Renal cortex interstitium (tissue), 11 donors: Measurements from ENCODE around the gene GPALPP1. TPM values are rescaled to one million over a fixed set of nuclear protein-coding genes. Genes with fewer than 3 reads are reported as not detected.
"Not testable (repeated sequence)": the region's sequence is repeated elsewhere in the genome, so short reads cannot be mapped to it uniquely, and the experiment has no call there.

ENCODE experiments used
- DNase-seq, 11 donors: peaks; one replicate each; pipeline ENCODE4 v3.0.0-alpha.2; 2013; ENCODE audit warnings: low read depth in 9 of 11, low spot score in 4 of 11; ENCODE audit errors: extremely low read depth in 1 of 11
- polyA plus RNA-seq, 3 donors: library from polyadenylated mRNA; unstranded; fragments of 120-200 nt; gene quantifications; one replicate each; pipeline ENCODE4 v1.2.1, GENCODE V29; 2013; ENCODE audit not compliant: insufficient read length in 3 of 3

GPALPP1 gene
- polyA plus RNA-seq, 3 donors, result 50.5 to 60.3 (median 53.6) TPM

DNA sequence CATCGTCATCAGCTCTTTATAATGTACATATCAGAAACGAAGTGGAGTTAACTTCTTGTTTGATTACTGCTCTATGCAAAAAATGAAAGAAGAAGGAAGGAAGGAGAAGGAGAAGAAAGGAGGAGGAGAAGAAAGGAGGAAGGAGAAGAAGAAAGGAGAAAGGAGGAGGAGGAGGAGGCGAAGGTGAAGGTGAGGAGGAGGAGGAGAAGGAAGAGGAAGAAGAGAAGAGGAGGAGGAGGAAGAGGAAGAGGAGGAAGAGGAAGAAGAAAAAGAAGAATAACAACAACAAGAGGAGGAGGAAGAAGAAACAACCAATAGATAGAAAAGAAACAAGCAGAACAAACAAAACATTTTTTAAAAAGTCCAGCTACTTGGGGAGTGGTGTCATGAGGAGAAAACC is 13.1 kb upstream of the GPALPP1 start:
- DNase-seq, result no peak

DNA sequence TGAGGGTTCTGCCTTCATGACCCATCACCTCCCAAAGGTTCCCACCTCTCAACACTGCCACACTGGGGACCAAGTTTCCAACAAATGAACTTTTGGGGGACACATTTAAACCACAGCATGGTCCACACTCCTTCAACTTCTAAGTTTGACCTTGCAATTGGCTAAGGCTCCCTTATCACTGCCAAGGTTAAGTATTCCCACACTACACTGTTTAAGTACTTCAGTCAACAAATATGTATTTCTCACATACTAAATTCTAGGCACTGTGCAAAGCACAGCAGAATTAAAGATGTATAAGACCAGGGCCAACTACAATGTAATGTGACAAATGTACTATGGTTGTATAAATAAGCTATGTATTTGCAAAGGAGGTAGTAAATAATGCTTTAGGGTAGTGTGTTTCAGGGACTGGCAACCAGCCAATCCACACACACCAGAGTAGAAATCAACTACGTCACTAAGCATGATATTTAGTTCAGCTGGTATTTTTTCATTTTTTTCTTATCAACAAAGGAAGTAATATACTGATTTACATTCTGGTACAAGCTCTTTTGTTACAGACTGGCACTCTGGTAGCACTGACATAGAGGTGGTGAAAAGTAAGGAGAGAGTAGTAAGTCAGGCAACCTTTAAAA is 12.3 kb upstream of the GPALPP1 start:
- DNase-seq, result no peak

DNA sequence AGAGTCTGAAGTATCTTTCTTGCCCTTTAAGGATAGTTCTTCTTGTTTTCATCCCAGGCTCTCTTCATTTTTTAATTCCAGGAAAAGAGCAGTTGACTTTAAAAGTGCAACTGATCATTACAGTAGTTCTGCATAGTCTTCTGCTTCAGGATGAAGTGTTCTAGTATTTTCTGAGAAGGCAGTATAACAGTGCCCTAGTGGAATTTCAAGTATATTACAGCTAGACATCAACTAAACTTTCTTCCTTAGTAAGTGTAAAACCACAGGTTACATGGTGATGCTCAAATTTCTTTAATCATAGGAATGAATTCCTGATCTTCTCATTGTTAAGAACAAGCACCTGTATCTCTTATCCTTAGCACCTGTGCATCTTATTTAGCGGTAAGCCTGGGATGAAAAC is 11.0 kb upstream of the GPALPP1 start:
- DNase-seq, result no peak

DNA sequence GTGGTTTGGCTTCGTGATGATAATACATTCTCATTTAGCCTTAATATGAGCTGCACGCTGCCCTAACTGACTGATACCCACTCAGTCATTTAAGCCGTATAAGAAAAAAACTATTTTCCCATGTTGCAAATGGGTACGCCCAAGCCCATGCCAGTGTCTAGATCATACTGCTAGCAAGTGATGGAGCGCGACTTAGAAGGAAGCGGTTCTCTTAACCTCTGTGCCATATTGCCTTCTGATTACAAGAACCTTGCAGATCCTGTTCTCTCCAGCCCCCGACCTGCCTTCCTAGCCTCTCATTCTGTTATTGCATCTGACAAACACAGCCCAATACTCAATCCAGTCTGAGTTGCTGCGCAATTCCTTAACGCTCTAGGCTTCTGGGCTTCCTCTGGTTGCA is 603 bp downstream of the GPALPP1 start:
- no peak for DNase-seq

DNA sequence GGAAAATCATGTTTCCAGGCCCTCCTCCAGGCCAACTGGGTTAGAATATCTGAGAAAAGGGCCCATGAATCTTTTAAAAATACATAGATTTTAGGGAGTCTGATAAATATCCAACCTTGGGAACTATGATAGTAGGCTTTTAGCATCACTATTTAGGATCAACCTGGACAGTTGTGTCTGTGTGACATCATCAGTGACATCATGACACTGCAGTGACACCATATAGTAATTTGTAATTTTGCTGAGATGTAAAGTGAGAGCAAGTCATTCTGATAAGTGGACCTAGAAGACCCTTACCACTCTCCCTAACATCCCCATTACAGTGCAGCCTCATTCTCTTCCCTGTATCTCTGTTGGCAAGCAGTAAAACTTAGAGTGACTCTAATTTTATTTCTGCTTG is 14.1 kb downstream of the GPALPP1 start:
- no peak for DNase-seq

DNA sequence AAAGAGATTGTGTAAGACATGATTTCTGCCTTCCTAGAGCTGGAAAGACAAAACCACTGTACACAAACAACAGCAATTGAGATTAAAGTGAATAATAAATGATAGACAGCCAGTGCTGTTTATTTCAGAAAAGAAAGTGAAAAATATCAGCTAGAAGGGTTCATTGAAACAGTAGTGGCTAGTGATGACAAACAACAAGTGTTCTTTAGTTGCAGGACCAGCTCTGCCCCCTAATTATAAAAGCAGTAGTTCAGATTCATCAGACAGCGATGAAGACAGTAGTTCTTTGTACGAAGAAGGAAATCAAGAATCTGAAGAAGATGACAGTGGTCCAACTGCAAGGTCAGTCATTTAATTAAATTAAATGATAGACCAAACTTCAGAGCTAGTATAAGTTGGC is 14.8 kb downstream of the GPALPP1 start:
- DNase-seq, result no peak

DNA sequence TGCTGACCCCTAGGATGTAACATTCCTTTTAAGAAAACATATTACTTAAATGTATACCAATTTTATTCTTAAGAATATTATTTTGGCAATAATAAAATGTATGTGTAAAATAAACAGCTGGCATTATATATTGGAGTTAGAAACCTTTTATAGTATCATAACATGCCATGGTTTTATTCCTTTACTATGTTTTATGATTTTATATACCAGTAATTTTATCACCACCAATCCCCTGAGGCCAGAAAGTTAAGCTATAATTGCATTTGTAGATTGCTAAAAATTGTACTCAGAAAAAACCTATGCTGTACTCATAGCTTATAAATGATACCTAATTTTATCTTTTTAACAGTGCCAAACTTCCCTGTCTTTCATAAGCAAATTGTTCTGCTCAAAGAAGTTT is 17.9 kb downstream of the GPALPP1 start:
- DNase-seq, result no peak

DNA sequence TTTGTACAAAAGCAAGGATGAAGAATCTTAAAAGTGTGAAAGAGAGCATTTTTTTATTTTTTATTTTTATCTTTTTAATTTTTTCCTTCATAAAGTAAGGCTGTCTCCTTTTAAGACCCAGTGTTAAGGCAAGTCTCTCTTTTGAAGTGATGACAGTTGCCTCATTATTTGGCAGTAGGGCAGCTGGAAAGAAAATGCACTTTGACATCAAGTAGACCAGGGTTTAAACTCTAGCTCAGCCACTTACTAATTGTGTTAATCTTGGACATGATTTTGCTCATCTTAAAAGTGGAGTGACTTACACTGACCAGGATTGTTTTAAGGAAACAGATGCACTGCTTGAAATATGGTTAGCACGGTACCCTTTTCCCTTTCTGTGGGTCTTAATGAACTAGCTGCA is 18.5 kb downstream of the GPALPP1 start:
- DNase-seq, result no peak

DNA sequence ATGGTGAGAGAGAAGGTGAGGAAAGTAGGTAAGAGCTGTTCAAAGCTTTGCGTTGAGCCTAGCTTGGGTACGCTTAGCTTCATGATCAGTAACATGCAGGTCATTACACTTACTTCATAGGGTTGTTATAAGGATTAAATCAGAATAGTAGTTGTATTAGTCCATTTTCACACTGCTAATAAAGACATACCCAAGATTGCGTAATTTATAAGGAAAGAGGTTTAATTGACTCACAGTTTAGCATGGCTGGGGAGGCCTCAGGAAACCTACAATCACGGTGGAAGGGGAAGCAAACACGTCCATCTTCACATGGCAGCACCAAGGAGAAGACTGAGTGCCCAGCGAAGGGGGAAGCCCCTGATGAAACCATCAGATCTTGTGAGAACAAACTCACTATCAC is 21.9 kb downstream of the GPALPP1 start:
- DNase-seq, result no peak

DNA sequence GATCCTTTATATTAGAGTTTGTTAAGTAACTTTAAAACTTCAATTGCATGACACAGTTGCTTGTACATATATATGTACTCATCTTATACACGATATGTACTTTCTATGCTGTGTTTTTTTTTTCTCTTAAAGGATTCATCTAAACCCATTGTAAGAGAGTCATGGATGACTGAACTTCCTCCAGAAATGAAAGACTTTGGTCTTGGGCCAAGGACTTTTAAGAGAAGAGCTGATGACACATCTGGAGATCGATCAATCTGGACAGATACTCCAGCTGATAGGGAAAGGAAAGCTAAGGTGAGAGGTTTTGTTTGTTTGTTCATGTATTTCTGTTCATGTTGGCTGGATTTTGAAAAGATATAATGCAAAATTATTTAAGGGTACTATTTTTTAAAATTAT is 26.0 kb downstream of the GPALPP1 start:
- peak in 1 of 11 donors; percentile 5 for DNase-seq

DNA sequence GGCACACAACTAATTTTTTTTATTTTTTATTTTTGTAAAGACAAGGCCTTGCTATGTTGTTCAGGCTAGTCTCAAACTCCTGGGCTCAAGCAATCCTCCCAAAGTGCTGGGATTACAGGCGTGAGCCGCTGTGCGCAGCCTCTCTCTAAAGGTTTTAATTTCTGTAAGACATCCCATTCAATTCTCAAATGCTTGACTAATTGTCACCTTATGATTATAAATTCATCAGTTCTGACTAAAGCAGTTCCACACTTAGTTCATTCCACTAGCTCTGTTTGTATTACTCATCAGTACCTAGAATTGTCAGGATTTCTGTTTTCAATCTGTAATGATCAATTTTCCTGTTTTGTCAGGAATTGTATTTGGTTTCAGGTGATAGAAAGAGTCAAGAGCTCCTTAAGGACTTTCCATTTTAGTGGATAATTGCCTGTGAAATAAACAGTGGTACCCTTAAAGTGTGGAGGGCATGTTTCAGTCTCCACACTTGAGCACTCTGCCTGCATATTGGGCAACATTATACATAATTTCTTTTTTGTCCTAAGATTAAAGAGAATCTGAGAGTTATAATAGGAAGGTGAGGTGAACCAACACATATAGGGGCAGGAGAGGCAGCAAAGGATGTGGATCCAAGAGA is 27.6 kb downstream of the GPALPP1 start:
- no peak for DNase-seq

DNA sequence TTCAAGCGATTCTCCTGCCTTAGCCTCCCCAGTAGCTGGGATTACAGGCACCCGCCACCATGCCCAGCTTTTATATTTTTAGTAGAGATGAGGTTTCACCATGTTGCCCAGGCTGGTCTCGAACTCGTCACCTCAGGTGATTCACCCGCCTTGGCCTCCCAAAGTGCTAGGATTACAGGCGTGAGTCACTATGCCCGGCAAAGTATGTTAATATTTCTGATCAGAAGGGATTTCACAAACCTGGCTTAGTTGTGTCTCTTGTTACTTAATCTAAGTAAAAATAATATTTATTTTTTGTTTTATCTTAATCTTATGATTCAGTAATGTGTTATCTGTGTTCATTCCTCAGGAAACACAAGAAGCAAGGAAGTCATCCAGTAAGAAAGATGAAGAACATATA is 30.6 kb downstream of the GPALPP1 start:
- not testable (repeated sequence) for DNase-seq

DNA sequence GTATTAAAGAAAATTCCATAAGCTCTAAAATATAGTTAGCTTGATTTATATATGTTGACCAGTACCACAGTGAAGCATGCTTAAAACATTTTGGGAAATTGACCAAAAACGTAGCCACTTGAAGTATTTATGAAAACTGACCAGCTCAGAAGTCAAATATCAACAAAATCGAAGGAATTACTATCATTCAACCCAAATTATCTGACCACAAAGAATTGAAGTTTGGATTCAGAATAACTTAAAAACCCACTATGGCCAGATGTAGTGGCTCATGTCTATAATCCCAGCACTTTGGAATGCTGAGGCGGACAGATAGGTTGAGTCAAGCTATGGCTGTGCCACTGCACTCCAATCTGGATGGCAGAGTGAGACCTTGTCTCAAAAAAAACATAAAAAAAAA is 31.9 kb downstream of the GPALPP1 start:
- DNase-seq, result no peak

DNA sequence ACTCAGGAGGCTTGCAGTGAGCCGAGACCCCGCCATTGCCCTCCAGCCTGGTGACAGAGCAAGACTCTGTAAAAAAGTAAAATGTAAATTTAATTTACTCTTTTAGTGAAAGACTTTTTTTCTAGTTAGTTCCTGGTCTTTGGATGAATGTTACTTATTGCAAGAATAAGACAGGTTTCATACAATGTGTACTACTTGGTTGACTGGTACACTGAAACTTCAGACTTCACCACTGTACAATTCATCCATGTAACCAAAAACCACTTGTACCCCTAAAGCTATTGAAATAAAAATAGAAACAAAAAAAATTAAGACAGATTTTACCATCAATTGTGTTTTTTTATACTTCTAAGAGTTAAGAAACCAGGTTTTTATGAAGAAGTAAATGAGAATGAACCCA is 35.5 kb downstream of the GPALPP1 start:
- DNase-seq, result no peak

DNA sequence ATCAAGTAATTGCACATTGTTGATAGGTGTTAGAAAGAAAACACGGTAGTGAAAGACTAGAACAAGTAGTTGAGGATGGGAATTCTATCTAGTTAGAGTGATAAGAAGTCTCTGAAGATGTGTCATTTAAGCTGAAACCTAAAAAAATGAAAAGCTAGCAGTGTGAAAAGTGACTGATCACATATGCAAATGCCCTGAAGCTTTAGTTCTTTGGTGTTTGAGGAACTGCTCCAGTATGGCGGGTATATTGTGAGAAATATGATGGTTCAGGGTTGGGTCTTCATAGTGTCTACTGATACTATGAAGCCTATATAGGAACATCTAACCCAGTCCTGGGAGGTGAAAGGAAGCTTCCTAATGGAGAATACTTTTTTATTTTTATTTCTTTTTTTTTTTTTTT is 45.0 kb downstream of the GPALPP1 start:
- no peak for DNase-seq

DNA sequence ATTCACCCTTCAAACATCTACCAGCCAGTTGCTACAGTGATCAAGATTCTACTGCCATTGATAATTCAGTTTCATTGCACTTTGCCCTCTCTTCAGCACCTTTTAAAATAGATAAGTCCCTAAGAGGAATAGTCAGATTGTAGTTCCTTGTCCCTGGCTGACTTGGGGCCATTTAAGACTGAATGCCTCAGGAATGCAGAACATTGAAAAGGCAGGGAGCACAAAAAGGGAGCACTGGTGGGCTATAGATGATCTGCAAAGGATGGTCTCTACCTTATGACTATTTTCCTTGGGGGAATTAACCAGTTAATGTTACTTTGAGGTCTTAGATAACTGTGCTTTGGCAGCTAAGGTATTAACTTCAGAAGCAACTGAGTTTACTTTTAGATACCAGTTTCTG is 46.9 kb downstream of the GPALPP1 start:
- no peak for DNase-seq

DNA sequence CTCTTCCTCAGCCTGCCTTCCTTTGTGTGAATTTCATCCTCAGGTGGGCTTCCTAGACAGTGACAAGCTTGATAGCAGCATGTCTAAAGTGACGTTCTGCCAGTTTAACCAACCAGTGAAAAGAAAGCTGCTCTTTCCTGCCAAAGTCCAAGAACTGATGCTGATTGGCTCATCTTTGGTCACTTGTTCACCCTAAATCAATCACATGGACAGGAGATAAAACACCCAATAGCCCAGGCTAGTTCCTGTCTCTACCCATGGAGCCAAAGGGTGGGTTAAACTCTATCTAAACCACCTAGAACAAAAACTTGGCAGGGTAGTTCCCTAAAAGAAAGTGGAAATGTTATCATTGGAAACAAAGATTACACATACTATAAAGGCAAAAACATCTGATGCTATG is 50.8 kb downstream of the GPALPP1 start:
- DNase-seq, result no peak

DNA sequence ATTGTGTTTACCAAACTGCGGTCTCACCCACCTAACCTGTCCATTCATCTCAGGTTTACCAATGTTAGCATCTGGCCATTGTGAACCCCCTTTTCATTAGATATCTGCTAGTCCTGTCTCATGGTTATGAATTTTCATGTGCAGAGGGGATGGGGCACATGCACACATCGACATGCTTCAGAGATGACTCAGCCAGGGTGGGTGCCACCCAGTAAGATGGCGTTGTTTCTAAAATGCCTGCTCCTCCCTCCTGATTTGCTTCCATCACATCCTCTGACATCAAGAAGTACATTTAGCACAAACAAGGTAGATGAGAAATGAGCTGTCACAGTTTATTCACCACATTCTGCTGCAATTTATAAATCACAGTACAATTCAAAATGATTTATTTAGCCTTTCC is 51.3 kb downstream of the GPALPP1 start:
- no peak for DNase-seq

DNA sequence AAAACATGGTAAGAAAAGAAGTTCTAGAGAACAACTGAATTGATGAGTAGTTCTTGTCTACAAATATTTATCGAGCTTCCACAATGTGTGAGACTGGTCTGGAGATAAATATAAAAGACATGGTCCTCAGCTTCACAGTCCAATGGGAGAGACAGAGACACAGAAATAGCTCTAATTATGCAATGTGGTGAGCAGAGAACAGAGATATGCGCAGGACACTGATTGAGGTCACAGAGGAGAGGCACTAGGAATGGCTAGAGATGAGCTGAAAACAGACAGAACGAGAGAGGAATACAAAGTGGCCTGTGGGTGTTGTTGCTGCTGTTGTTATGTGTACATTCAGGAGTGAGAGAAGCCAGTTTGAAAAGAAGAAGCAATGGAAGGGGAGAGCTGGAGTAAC is 53.2 kb downstream of the GPALPP1 start:
- no peak for DNase-seq

DNA sequence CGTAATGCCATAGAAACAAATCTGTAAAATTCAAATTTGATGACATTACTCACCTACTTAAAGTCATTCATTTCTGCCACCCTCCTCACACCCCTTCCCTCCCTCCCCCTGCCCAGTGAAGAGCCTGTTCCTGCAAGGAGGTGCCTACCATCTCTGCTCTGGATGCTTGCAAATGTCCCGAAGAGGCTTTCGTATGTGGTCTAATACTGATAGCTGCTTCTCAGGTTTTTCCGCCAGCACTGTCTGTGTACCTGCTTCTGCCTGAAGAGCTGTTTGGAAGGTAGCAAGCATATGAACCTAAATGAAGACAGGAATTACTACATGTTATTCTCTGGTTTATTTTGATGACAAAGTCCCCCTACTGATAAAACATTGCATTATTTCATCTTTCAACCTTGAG is 57.1 kb downstream of the GPALPP1 start:
- DNase-seq, result no peak
